BJ (cell line): Measurements from ENCODE around the gene TEKT4. TPM values are rescaled to one million over a fixed set of nuclear protein-coding genes. Genes with fewer than 3 reads are reported as not detected.

Experiments
- CTCF ChIA-PET: fragments of 350-600 bp; formaldehyde crosslinking; extraction: SDS; loops from one replicate; lab custom pipeline; 2021; ENCODE audit warnings: antibody characterized with exemption, inconsistent platforms; lab: Yijun Ruan, JAX
- POLR2A ChIA-PET: fragments of 300-600 bp; sonication (Branson Sonifier 250); formaldehyde crosslinking; extraction: SDS; loops from one replicate; lab custom pipeline; 2021; ENCODE audit warnings: antibody characterized with exemption; lab: Charles Lee
- DNase-seq: peaks from one replicate; pipeline ENCODE4 v3.0.0-alpha.2; 2011; ENCODE audit warnings: low read depth
- H3K27me3 ChIP-seq: 2 replicates; pipeline ENCODE4 v1.6.0; 2011; ENCODE audit warnings: low read length; ENCODE audit not compliant: control insufficient read depth, insufficient read depth
- H3K36me3 ChIP-seq: 2 replicates; pipeline ENCODE4 v1.5.1; 2011; ENCODE audit warnings: low read length; ENCODE audit not compliant: control insufficient read depth, insufficient read depth
- H3K4me3 ChIP-seq: 2 replicates; pipeline ENCODE4 v1.5.1; 2011; ENCODE audit warnings: low read depth, mild to moderate bottlenecking, control low read depth, low read length
- CTCF ChIP-seq: IDR thresholded peaks from 2 replicates; pipeline ENCODE4 v1.5.1; 2011; ENCODE audit warnings: low read depth, mild to moderate bottlenecking, control low read depth, inconsistent platforms, low read length, moderate library complexity; ENCODE audit not compliant: insufficient read depth
- polyA plus RNA-seq: library from polyadenylated mRNA; depleted of rRNA; stranded (reverse); fragments of >200 nt; gene quantifications from 2 replicates; pipeline ENCODE4 v1.2.3, GENCODE V29; 2011

TEKT4 gene
- polyA plus RNA-seq, 1 experiment: not detected

GRCh38 chr2:94869131-94869530, 2.1 kb upstream of the TEKT4 start:
- DNase-seq: no peak
- CTCF ChIA-PET: no interaction called here
- Histone ChIP-seq H3K36me3 (no peaks in the 10 kb centered on the region), H3K27me3 (peaks cover 2% of the 10 kb centered on the region; the same call in 1 of the 2 replicates), H3K4me3 (no peak overlapping the region)
- no peak for TF ChIP-seq CTCF
- POLR2A ChIA-PET: no interaction called here

GRCh38 chr2:94869552-94870439, 1.4 kb upstream of the TEKT4 start:
- peaks cover 2% of the 10 kb centered on the region; the same call in 1 of the 2 replicates for H3K27me3 ChIP-seq
- DNase-seq: no peak
- H3K36me3 ChIP-seq: no peaks in the 10 kb centered on the region
- no peak overlapping the region for H3K4me3 ChIP-seq
- ChIA-PET POLR2A (no interaction called here), CTCF (no interaction called here)
- TF ChIP-seq CTCF: no peak

DNA sequence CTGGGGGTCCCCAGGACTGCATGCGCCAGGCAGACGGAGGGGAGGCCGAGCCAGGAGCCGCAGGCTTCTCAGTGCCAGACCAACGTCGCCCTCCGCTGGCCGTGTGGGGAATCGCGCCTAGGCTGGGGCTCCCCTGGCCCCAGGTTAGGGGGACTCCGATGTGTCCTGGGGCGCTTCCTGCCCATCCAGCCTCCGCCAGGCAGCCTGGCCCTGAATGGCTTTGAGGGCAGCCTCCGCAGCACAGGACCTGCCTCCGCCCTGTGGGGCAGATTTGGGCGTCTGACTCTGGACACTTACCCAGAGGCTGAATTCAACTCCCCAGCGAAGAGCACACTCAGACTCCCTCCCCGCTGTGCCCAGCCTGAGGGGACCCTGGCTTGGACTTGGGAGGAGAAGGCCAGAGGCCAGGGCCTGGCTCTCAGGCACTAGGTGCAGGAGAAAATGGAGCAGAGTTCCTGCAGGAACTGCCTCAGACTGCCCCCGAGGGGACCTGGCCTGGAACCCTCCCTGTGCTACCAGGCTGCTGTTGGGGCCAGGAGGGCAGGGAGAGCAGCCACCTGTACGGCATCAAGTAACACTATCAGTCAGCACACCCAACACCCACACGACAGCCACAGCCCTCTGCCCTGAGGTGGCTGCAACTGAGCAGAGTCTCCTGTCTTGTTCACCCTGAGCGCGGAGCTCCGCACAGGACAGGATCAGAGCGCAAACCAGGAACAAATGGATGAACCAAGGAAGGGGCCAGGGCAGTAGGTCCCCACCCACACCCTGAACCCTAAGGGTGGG, 597 bp upstream of the TEKT4 start:
- Histone ChIP-seq H3K36me3 (no peaks in the 10 kb centered on the region), H3K4me3 (no peak overlapping the region), H3K27me3 (peaks cover 2% of the 10 kb centered on the region; the same call in 1 of the 2 replicates)
- CTCF ChIA-PET: interaction anchor here (3.2 kb wide), 1 partner anchor 87 kb away, joined by 14 read pairs; no protein-coding TSS in a partner anchor
- TF ChIP-seq CTCF: peak; percentile 56
- POLR2A ChIA-PET: no interaction called here
- no peak for DNase-seq

DNA sequence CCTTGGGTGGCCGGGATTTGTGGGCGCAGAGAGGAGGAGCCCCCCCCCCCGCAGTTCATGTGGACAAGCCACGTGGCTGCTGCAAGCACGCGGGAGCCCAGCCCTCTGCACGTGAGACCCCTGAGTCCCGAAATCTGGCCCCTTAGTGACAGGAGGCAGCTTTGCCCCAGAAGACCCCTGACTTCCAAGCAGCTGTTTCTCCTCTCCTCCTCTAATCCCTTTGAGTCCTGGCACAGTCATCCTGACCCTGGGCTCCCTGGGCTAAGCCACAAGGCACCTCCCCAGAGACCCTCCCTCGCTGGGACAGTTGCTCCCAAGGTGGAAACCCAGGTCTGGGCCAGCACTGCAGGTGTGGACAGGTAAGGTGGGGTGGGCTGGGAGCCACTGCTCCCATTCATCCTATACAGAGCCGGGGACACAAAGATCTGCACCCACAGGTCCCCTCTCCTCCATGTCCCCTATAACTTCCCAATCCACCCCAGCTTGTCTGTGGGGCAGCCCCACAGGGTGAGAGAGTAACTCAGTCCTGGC, 923 bp downstream of the TEKT4 start:
- no peak overlapping the region for H3K4me3 ChIP-seq
- TF ChIP-seq CTCF: no peak
- CTCF ChIA-PET: interaction anchor here (3.2 kb wide), 1 partner anchor 85 kb away, joined by 14 read pairs; no protein-coding TSS in a partner anchor

More for the DNA sequence above, 923 bp downstream of the TEKT4 start:
- H3K36me3 ChIP-seq: no peaks in the 10 kb centered on the region
- POLR2A ChIA-PET: no interaction called here
- H3K27me3 ChIP-seq: peaks cover 2% of the 10 kb centered on the region; the same call in 1 of the 2 replicates
- DNase-seq: no peak
